Skeletal muscle satellite cell (primary cell): ENCODE results near the gene RASD1.
"Not testable (repeated sequence)": the region's sequence is repeated elsewhere in the genome, so short reads cannot be mapped to it uniquely, and the experiment has no call there.

Experiments used
- H3K27me3 ChIP-seq: 2 replicates; pipeline ENCODE4 v1.7.0; 2013; ENCODE audit warnings: low read length; ENCODE audit not compliant: control insufficient read depth, insufficient read depth
- H3K36me3 ChIP-seq: 2 replicates; pipeline ENCODE4 v1.7.0; 2013; ENCODE audit warnings: mild to moderate bottlenecking, control low read depth, low read length; ENCODE audit not compliant: insufficient read depth
- H3K4me1 ChIP-seq: 2 replicates; pipeline ENCODE4 v1.7.0; 2013; ENCODE audit warnings: low read length; ENCODE audit not compliant: control insufficient read depth, insufficient read depth
- H3K4me2 ChIP-seq: 2 replicates; pipeline ENCODE4 v1.7.0; 2013; ENCODE audit warnings: mild to moderate bottlenecking, low read length
- H3K4me3 ChIP-seq: 2 replicates; pipeline ENCODE4 v1.7.0; 2013; ENCODE audit warnings: low read length
- H3K9ac ChIP-seq: 2 replicates; pipeline ENCODE4 v1.7.0; 2013; ENCODE audit warnings: mild to moderate bottlenecking, low read depth, low read length, moderate library complexity
- H3K9me3 ChIP-seq: replicated peaks from 2 replicates; pipeline ENCODE4 v1.7.0; 2013; ENCODE audit warnings: mild to moderate bottlenecking, control low read depth, low read length

The RASD1 gene

DNA sequence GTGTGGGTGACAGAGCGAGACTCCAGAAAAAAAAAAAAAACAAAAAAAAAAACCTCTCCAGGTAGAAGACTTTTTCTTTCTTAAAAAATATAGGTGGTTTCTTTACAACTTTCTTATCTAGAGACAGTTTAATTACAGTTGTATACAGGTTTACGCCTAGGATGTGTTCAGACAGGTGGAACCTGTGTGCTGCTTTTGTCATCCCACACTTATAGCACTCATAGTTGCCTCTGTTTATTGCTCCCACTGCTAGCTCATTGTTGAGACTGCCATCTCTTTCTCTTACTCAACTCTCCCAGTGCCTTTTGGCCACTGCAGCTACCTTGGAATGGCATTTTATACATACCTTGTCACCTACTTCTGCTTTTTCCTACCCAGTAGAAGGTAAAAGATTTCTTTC, 38.5 kb downstream of the RASD1 start:
- Histone ChIP-seq H3K4me1 (no peaks in the 10 kb centered on the region), H3K27me3 (peaks cover 40% of the 10 kb centered on the region), H3K4me2 (no peak overlapping the region), H3K9ac (no peak overlapping the region), H3K9me3 (no peaks in the 10 kb centered on the region), H3K36me3 (no peaks in the 10 kb centered on the region), H3K4me3 (no peak overlapping the region)

DNA sequence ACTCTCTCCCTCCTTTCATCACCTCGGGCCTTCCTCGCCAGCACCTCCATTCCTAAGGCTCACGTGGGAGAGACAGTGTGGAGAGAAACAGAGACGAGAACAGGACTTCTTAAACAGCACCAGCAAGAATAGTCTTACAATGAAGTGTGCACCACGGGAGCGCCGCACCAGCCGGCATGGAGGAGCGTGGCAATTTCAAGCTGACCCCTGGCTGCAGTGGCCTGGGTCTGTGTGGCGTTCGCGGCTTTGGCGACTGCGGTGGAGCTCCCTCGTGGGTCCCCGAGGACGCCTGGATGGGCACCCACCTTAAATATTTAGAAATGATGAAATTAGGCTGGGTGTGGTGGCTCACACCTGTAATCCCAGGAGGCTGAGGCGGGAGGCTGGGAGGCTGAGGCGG, 39.9 kb downstream of the RASD1 start:
- H3K4me2 ChIP-seq, result no peak overlapping the region
- no peaks in the 10 kb centered on the region for H3K36me3 ChIP-seq

DNA sequence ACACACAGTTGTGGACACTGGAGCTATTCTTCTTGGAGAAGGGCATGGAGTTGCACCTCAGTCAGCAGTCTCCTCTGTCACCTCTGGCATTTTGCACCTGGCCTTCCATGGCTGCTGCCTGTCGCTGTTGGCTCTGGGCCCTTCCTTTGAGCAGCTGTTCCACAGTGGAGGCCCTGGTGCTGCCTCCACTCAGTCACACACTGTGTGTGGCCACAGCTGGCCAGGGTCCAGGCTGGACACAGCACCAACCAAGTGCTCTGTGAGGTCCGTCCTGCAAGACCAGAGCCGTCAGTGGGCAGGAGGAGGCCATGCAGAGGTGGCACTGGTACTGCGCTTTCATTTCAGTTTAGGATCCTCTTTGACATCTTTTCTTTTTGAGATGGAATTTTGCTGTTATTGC, 41.0 kb downstream of the RASD1 start:
- no peak overlapping the region for H3K4me2 ChIP-seq
- H3K27me3 ChIP-seq, result peaks cover 32% of the 10 kb centered on the region
- H3K36me3 ChIP-seq, result no peaks in the 10 kb centered on the region
- H3K4me3 ChIP-seq, result no peak overlapping the region
- no peaks in the 10 kb centered on the region for H3K9me3 ChIP-seq
- no peak overlapping the region for H3K9ac ChIP-seq
- H3K4me1 ChIP-seq, result no peaks in the 10 kb centered on the region

More for the DNA sequence above, 39.9 kb downstream of the RASD1 start:
- Histone ChIP-seq H3K27me3 (peaks cover 32% of the 10 kb centered on the region), H3K9me3 (no peaks in the 10 kb centered on the region), H3K9ac (no peak overlapping the region), H3K4me1 (no peaks in the 10 kb centered on the region), H3K4me3 (no peak overlapping the region)

DNA sequence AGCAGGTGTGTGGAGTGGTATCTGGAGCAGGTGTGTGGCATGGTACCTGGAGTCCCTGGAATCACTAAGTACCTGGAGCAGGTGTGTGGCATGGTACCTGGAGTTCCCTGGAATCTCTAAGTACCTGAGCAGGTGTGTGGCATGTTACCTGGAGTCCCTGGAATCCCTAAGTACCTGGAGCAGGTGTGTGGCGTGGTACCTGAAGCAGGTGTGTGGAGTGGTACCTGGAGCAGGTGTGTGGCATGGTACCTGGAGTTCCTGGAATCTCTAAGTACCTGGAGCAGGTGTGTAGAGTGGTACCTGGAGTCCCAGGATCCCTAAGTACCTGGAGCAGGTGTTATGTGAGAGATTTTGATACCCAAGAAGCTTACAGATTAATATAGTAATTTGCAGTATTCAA, 41.5 kb downstream of the RASD1 start:
- not testable (repeated sequence) for H3K4me2 ChIP-seq, H3K4me3 ChIP-seq, H3K9me3 ChIP-seq, H3K9ac ChIP-seq, H3K4me1 ChIP-seq, H3K36me3 ChIP-seq
- peaks cover 32% of the 10 kb centered on the region for H3K27me3 ChIP-seq

DNA sequence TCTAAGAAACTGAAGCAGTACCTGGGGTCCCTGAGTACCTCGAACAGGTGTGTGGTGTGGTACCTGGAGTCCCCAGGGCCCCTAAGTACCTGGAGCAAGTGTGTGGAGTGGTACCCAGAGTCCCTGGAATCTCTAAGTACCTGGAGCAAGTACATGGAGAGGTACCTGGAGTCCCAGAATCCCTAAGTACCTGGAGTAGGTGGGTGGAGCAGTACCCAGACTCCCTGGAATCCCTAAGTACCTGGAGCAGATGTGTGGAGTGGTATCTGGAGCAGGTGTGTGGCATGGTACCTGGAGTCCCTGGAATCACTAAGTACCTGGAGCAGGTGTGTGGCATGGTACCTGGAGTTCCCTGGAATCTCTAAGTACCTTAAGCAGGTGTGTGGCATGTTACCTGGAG, 41.9 kb downstream of the RASD1 start:
- Histone ChIP-seq H3K4me2 (no peak overlapping the region), H3K27me3 (peaks cover 32% of the 10 kb centered on the region), H3K4me1 (no peaks in the 10 kb centered on the region)

DNA sequence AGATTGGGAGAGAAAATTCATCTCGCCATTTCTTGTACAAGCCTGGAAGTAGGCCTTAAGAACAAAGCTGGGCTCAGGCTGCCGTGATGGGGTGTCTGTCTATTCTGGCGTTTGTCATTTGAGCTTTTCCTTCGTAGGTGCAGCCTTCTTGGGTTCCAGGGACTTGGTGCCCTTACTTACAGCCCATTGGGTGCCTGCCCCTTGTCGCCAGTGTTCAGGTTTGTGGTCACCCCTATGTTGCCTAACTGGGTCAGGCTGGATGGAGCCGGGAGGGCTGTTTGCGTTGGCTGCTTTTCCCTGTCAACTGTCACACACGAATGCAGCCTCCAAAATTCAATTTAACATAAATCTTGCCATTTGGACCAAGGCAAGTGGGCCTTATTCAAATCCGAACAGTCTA, 43.1 kb downstream of the RASD1 start:
- H3K4me1 ChIP-seq, result no peaks in the 10 kb centered on the region
- no peak overlapping the region for H3K4me2 ChIP-seq
- no peak overlapping the region for H3K9ac ChIP-seq
- no peak overlapping the region for H3K4me3 ChIP-seq
- H3K9me3 ChIP-seq, result no peaks in the 10 kb centered on the region
- H3K27me3 ChIP-seq, result peaks cover 32% of the 10 kb centered on the region
- no peaks in the 10 kb centered on the region for H3K36me3 ChIP-seq

More for the DNA sequence above, 41.9 kb downstream of the RASD1 start:
- Histone ChIP-seq H3K9me3 (no peaks in the 10 kb centered on the region), H3K9ac (no peak overlapping the region), H3K4me3 (no peak overlapping the region), H3K36me3 (no peaks in the 10 kb centered on the region)

DNA sequence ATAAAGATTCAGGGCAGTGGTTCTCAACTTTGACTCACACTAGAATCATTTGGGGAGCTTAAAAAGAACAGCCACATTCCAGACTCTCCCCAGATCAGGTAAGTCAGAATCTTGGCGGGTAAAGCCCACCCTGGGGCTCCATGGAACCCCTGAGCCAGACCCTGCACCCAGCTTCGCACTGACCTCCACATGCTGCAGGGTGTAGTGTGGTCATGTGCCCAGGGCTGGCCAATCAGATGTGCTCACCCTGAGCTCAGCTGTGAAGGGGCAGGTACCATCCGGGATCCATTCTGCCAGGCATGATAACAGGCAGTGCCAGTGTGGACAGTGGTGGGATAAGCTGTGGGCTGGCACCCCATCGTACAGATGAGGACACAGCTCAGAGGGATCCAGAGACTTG, 47.5 kb downstream of the RASD1 start:
- Histone ChIP-seq H3K9me3 (no peaks in the 10 kb centered on the region), H3K4me2 (no peak overlapping the region), H3K4me1 (peaks cover 19% of the 10 kb centered on the region), H3K27me3 (peaks cover 19% of the 10 kb centered on the region), H3K9ac (no peak overlapping the region), H3K4me3 (no peak overlapping the region), H3K36me3 (no peaks in the 10 kb centered on the region)

DNA sequence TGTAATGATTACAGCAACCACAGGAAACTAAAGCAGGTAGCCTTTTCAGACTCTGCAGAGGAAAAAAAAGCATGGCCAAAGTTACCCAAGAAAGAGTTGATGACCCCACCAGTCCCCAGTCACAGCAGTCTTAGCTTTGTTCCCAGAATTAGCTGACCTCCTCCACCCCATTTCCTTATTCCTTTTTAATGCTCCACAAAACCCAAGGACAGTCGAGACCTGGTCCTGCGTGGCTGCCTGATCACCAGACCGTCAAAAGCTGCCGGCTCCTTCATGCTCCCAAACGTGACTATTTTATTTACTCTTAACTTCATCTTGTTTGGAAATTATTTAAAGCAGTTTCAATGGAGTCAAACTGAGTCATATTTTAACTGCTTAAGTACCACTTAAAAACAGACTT, 48.1 kb downstream of the RASD1 start:
- Histone ChIP-seq H3K9me3 (no peaks in the 10 kb centered on the region), H3K9ac (no peak overlapping the region), H3K4me1 (peaks cover 19% of the 10 kb centered on the region), H3K27me3 (peaks cover 18% of the 10 kb centered on the region), H3K36me3 (no peaks in the 10 kb centered on the region), H3K4me2 (no peak overlapping the region), H3K4me3 (no peak overlapping the region)

DNA sequence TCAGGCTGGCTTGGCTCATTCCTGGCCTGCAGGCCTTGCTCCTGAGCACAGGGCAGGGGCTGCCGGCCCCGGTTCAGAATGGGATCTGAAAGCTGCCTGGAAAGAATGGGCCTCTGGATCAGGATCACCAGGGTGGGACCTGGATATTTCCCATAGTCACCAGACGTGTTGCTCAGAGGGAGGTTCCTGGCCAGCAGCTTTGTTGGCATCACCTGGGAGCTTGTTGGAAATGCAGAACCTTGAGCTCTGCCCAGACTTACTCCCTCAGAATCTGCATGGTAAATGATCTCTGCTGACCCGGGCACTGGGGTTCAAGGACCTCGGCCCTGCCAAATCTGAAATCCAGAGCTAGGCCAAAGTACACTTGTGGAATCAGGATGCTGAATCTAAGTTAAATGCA, 48.9 kb downstream of the RASD1 start:
- Histone ChIP-seq H3K9me3 (no peaks in the 10 kb centered on the region), H3K27me3 (peaks cover 16% of the 10 kb centered on the region), H3K4me2 (no peak overlapping the region), H3K4me3 (no peak overlapping the region), H3K36me3 (no peaks in the 10 kb centered on the region), H3K9ac (no peak overlapping the region), H3K4me1 (peaks cover 19% of the 10 kb centered on the region)

DNA sequence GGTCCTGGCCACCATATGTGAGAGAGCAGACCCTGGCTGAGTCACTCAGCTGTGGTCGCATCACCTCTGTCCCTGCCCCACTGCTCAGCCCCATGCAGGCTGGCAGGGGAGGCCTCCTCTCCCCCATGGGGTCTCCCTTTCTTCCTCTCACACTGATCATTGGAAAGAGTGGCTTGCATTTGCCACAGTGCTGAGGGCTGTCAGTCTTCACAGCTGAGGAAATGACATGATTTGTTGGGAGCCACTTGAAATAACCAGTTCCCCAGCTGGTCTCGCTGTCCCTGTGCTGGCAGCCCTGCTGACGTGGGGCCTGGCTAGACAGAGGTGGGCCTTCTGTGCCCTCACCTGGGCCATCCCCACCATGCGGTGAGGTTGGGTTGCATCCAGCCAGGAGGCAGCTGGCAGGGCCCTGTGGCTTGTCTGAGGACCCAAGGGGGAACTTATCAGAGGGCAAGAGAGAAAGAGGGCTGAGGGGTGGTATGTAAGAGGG, 49.5 kb downstream of the RASD1 start:
- Histone ChIP-seq H3K36me3 (no peaks in the 10 kb centered on the region), H3K4me1 (peaks cover 19% of the 10 kb centered on the region), H3K4me2 (peak overlapping the region; percentile 51), H3K27me3 (peaks cover 16% of the 10 kb centered on the region), H3K4me3 (no peak overlapping the region), H3K9ac (no peak overlapping the region), H3K9me3 (no peaks in the 10 kb centered on the region)

DNA sequence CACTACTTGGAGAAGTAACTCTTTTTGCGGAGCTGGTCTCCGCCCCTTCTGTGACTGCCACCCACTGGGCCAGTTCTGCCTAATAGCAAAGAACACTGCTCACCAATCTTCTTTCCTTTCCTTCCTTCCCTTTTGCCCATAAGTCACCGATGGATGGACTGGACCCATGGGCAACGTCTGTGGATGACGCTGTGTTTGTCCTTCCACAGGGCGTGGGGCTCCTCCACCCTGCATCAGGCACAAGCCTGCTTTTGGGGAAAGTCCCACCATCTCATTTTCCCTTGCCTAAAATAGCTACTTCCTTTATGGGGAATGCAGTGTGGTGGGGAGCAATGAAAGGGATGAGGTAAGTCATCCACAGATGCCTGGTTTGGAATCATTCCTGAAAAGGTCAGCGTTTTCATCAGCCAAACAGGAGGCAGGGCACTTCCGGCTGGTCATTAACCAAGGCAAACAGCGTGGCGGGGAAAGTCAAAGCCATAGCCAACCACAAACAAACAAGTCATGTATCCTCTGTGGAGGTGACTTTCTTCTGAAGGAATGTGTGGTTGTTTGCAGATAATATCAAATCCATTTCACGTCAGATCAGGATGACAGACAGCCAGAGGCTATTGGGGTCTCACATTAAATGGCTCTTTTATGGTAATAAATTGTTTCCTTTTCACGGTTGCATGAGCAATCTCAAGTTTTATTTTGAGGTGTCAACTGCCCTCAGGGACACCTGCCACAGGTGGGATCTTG, 50.1 kb downstream of the RASD1 start:
- peaks cover 11% of the 10 kb centered on the region for H3K27me3 ChIP-seq
- no peaks in the 10 kb centered on the region for H3K9me3 ChIP-seq
- no peak overlapping the region for H3K9ac ChIP-seq
- peak overlapping the region; percentile 51 for H3K4me2 ChIP-seq
- peaks cover 19% of the 10 kb centered on the region for H3K4me1 ChIP-seq
- peak overlapping the region; percentile 1 for H3K4me3 ChIP-seq
- H3K36me3 ChIP-seq, result no peaks in the 10 kb centered on the region

DNA sequence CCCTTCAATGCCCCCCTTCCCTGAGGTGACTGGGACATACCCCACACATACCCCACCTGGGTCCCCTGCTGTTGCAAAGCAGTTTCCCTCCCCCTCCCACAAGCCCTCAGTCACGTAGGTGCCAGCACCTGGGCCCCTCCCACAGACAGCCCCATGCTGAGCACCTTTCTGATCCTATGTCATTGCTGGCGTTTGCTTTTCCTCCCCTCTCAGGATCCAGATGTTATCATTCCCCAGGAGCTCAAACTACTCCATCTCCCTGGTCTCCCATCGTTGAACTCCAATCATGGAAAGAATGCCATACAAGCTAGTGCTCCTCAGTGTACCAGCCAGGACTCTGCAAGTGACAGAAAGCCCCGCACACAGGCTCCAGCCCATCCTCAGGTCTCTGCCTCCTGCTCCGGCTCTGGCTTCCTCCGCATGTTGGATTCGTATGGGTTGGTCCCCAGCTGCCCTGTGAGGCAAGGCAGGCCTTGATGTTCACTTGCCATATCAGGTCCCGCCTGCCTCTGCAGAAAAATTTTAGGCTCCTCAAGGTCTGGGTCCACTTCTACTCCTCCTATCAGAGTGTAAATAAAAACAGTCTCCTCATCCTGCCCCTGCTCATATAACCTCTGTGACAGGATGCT, 50.8 kb downstream of the RASD1 start:
- Histone ChIP-seq H3K4me1 (peaks cover 22% of the 10 kb centered on the region), H3K36me3 (no peaks in the 10 kb centered on the region), H3K9me3 (no peaks in the 10 kb centered on the region), H3K9ac (no peak overlapping the region), H3K27me3 (peaks cover 5% of the 10 kb centered on the region), H3K4me3 (peak overlapping the region; percentile 1), H3K4me2 (peak overlapping the region; percentile 51)
